Measurements from ENCODE around the gene KREMEN1.

KREMEN1 gene

DNA sequence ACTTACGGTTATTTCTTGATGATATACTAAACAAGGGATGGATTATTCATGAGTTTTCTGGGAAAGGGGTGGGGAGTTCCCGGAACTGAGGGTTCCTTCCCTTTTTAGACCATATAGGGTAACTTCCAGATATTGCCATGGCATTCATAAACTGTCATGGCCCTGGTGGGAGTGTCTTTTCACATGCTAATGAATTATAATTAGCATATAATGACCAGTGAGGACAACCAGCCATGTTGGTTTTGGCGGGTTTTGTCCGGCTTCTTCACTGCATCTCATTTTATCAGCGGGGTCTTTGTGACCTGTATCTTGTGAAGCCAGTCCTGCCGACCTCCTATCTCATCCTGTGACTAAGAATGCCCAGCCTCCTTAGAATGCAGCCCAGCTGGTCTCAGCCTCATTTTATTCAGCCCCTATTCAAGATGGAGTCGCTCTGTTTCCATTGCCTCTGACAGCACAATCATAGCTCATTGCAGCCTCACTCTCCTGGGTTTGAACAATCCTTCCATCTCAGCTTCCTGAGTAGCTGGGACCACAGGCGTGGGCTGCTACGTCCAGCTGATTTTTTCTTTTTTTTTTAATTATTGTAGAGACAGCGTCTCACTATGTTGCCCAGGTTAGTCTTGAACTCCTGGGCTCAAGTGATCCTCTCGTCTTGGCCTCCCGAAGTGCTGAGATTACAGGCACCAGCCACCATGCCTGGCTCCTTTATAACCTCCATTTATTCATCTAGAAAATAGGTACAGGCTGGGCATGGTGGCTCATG is 80.3 kb downstream of the KREMEN1 start:
- no peak for DNase-seq

DNA sequence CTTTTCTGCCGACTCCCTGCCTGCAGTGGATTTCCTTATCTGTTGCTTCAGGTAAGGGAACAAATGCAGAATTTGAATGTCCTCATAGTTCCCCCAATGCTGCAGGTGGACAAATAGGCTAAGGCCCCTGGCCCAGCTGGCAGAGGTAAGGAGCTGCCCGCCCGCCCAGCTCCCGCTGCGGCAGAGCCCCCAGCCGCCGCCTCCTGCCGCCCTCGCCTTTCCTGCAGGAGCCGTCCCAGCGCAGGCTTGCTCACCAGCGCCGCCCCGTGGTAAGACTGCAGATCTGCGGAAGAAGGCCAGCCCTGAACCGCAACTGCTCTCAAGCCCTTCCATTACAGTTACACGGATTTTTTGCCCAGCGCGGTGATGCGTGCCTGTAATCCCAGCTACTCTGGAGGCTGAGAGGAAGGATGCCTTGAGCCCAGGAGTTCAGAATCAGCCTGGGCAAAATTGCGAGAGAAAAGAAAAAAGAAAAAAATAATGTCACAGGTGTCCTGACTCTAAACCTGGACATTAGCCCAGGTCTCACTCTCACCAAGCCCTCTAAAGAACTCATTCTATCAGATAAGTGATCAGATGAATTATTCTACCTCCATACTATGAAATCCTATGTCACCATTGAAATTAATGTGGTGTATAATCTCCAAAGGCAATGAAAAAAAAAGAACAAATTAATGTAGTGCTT is 81.7 kb downstream of the KREMEN1 start:
- peak; percentile 94 for DNase-seq

DNA sequence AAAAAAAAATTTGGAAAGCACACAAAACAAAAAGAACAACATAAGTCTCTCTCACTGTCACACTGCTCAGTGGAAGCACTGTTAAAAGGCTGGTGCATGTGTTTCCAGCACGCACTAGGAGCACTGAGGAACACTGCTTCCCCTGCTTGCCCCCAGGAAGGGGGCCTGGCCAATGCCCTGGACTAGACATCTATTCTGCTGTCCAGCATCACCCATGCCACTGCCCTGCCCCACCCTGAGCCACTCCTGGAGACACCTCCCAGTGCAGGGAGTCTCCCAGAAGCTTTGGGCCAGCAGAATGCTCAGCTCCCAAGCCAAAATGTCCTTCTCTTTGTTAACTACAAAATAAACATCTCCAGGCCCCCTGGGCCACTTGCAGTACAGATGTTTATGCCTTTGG is 83.1 kb downstream of the KREMEN1 start:
- DNase-seq = peak; percentile 42

DNA sequence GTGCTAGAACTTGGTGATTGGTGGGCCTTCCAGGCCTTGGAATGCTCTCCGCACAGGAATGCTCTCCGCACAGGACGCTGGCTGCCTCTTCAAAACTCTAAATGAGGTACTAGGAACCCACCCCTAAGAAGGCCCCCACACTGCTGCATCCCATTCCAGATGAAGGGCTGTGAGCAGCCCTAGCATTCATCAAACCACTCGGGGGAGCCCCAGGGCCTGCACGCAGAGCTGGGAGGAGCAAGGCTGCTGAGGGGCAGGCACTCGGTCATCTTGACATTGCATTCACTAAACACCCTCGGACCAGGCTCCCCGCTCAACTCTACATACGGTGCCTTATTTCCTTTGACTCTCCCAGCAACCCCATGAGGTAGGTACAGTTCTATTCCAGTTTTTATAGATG is 83.7 kb downstream of the KREMEN1 start:
- DNase-seq = no peak

DNA sequence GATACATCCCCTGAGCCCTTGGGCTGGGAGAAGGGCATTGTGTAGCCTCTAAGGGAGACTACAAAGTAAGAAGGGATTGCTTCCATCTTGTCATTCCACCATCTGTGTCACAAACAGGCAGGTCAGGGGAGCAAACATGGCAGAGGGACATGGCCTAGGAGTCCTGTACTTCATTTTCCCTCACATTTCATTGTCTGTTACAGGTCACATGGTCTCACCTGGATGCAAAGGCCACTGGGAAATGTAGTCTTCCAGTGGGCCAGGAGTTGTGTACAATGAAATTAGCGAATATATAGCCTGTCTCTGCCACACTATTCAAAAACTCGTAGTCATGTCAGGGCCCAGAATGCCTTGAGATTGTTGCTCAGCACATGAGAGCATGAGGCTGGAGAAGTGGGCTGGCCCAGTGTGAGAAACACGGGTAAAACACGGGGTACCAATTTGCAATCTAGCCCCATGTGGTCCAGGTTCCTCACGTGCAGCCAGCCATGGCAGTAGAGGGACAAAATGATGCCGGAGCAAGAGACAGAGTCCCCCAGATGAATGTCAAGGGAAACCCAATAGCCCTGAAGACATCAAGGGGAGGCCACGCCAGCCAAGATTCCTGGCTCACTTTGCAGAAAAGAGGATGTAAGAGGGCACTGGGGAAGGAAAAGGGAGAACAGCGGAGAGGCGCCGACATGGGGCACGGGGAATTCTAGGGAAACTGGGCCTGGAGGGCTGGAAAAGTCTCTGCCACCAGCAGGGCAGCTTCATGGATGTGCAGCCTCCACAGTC is 85.1 kb downstream of the KREMEN1 start:
- DNase-seq = no peak

DNA sequence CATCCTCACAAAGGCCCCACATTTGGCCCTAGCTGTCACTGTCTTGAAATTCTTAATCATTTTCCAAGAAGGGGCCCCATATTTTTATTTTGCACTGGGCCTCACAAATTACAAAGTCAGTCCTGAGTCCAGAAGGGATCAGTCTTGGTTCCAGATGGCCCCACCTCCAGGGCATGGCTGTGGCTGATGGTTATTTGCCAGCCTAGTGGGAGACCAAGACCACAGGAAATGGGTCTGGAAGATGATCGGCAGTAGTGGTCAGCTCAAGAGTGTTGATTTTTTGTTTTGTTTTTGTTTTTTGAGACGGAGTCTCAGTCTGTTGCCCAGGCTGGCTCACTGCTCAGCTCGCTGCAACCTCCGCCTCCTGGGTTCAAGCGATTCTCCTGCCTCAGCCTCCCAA is 85.7 kb downstream of the KREMEN1 start:
- DNase-seq = no peak

DNA sequence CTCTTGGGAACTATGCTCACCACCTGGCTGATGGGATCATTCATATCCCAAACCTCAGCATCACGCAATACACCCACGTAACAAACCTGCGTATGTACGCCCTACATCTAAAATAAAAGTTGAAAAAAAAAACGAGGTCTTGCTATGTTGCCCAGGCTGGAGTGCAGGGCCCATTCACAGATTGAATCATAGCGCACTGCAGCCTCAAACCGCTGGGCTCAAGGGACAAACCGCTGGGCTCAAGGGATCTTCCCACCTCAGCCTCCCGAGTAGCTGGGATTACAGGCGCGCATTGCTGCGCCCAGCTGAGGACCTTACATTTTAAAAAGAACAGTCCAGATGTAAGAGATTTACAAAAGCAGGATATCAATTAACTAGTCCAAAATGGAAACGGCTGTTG is 91.0 kb downstream of the KREMEN1 start:
- DNase-seq = no peak

DNA sequence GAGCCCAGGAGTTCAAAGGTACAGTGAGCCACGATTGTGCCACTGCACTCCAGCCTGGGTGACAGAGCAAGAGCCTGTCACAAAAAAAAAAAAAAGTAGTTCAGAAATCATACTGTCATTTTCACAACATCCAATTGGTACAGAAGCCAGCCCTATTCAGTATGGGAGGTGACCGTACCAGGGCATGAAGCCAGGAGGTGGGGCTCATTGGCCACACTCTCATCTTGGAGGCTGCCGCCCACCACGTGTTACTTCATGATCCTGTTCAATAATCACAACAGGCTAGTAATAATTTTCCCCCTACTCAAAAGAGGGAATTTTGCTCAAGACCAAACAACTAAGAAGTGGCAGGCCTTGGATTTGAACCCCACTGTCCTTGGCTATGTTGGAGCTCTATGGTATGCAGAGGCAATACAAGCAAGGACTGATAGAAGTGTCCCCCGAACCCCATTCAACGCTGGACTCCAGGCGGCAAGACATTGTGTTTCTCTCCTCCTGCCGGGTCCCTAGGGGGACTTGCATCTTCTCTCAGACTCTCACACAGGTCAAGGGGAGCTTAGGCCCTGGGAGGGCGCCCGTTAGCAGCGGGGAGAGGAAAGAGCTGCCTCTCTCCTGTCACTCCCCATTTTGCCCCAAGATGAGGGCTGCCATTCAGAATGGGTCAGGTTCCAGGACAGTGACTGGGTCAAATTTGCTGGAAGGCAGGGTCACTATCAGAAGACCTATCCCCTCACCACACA is 92.7 kb downstream of the KREMEN1 start:
- no peak for DNase-seq

DNA sequence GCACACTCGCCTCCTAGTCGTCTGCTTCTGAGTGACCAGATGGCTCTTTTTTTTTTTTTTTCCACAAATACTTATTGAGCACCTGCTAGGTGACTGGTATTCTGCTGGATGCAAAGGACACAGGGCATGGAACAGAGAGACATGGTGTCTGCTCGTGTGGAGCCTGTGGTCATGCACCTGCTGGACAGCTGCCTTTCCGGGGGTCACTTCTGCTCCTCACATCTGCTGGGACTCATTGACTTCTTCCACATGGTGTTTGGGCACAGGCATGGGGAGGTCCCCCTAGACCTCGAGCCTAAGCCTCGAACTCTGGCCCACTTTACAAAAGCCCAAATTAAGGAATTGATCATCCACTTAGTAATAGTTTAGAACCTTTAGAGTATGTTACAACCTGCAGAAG is 93.3 kb downstream of the KREMEN1 start:
- DNase-seq = no peak

DNA sequence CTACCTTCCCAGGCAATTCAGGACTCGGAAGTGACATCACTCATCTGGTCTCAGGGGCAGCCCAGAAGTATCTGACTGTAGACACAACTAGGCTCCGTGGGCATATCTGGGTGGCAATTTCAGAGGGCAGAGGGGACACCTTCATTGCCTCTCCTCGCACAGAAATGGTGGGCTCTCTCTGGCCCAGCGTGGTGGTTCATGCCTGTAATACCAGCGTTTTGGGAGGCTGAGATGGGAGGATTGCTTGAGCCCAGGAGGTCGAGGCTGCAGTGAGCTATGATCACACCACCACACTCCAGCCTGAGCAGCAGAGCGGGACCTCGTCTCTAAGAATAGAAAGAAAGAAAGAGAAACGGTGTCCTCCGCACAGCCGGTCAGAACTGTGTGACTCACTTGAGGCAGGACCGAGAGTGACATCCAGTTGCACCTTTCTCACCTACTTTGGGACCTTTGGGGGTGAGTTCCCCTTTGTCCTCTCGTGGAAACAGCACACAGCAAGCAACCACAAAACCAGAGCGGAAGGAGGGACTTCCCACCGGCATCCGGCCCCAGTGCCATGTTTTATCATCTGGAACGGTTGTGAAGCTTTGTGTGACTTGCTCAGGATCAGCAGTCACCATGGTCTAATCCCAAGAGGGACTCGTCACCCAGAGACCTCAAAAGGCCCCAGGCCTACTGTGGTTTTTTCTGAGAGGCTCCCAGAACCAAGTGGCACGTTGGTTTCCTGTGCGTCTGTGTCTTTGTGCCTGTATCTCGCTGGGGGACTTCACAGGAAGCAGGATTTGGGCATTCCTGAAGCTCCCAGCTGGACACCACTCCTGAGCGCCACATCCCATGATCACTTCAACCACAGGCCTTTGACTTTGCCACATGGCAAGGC is 94.4 kb downstream of the KREMEN1 start:
- DNase-seq = peak; percentile 76

DNA sequence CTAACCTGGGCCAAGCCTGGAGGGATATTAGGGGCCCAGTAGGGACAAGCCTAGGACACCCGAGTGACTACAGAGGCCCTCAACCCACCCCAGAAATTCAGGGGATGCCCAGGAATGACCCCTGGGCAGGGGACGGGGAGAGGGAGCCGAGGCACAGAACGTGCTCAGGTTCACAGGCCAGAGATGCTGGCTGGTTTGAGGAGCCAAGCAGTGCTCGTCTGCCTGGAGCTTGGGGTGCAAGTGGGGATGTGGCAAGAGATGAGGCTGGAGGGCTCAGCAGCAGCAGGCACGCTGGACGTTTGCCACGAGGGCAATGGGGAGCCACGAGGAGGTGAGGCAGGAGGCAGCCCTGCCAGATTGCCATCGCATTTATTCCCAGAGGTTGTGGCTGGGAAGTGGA is 98.9 kb downstream of the KREMEN1 start:
- no peak for DNase-seq

DNA sequence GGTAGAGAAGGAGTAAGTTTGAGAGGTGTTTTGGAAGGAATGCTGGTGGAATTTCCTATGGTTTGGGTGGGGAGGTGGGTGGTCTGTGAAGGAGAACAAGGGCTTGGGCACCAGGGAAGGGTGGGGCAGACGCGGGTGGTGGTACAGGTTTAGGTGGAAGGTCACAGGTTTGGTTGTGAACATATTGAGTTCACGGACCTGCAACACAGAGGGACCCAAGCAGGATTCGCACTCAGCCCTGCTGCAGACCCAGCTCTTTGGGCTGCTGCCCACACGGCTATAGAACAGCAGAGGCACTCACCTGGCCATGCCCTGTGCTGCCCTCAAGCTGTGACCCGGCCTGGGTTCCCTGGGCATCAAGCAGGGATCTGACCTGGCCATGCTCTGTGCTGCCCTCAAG is 99.4 kb downstream of the KREMEN1 start:
- DNase-seq = no peak

DNA sequence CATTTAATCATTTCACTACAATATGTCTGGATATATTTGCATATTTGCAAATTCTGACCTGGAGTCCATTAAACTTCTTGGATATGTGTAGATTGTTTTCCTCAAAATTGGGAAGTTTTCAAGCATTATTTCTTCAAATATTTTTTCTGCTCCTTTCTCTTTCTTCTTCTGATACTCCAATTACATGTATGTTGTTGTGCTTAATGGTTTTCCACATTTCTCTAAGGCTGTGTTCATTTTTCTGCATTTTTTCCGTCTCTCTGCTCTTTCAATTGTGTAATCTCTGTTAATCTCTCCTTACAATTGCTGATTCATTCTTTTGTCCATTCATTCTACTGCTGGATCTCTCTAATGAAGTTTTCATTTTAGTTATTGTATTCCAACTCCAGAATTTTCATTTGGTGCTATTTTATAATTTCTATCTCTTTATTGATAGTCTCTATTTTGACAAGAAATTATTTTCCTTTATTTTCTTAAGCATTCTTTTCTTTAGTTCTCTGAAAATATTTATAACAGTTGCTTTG is 102.5 kb downstream of the KREMEN1 start:
- DNase-seq = no peak

DNA sequence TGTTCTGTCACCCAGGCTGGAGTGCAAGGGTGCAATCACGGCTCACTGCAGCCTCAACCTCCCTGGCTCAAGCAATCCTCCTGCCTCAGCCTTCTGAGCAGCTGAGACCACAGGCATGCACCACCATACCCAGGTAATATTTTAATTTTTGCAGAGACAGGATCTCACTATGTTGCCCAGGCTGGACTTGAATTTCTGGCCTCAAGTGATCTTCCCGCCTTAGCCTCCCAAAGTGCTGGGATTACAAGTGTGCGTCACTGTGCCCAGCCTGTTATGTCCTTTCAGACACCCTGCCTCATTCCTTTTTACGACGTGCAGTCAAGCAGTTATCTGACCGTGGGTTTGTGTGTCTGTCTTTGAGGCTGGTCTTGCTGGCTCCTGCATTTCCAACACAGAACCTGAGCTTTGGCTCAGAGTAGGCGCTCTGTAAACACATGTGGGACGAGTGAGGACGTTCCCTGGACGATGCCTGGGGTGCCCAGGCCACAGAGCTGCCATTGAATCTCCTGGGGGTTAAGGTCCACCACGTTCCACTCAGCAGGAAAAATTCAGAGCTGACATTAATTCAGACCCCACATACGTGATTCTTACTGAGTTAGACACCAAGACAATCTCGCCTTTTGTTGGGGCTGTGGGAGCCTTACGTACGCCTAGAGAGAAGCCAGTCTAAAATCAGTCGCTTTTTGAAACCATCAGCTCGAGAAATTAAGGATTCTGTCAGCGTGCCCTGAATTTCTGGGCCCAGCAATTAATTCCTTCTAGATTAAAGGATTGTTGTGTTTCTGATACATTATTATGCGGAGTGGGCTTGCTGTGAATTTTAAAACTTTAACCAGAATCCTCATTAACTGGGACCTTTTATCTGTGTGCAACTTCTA is 111.4 kb downstream of the KREMEN1 start:
- DNase-seq = peak; percentile 20

DNA sequence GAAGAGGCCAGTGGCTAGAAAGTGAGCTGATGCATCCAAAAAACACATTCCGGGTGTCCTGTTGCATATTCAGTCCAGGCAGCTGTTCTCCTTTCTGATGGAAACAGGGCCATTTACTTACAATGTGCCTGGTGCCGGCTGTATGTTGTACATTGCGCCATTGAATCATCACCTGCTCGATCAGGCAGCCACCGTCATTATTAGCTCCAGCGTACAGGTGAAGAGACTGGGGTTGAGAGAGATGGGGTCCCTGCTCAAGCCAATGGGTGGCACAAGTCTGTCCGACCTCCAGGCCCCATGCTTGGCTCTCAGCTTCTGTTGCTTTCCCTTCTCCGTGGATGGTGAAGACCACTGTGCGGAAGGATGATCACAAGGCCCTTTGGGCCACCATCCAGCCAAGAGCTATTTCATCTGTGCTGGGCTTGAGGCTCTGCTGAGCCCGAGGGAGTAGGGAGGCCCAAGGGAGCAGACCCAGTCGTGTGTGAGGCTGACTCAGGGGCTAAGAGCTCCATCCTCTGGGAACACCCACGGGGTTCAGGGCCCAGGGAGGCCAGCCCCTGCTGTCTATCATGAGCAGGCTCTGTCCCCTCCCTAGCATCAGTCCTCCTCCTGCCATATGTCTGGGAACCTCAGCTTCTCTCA is 112.1 kb downstream of the KREMEN1 start:
- peak; percentile 4 for DNase-seq

DNA sequence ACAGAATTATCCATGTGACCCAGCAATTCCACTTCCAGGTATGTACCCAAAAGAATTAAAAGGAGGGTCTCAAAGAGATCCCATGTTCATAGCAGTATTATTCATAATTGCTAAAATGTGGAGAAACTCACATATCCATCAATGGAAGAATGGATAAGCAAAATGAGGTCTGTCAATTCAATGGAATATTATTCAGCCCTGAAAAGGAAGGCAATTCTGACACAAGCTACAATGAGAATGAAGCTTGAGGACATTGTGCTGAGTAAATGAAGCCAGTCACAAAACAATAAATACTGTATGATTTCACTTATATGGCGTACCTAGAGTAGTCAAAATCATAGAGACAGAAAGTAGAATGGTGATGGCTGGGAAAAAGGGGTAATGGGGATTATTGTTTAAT is 113.5 kb downstream of the KREMEN1 start:
- no peak for DNase-seq

DNA sequence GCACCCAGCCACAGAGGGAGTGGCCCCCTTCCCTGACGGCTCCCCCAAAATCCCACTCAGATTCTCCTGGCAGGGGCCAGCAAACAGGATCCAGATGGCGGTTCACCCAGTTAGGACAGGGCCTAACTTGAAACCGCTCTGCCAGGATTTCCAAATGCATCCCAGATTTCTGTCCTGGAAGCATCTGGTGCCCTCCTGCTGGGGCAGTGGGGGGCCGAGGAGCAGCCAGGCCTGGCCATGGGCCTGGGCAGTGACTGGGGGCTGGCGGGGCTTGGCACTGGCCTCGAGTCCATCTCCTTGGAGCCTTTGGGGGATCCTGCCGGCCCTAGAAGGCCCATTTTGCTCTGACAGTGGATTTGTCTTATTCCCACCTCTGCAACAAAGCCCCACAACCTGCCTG is 115.0 kb downstream of the KREMEN1 start:
- DNase-seq = no peak

DNA sequence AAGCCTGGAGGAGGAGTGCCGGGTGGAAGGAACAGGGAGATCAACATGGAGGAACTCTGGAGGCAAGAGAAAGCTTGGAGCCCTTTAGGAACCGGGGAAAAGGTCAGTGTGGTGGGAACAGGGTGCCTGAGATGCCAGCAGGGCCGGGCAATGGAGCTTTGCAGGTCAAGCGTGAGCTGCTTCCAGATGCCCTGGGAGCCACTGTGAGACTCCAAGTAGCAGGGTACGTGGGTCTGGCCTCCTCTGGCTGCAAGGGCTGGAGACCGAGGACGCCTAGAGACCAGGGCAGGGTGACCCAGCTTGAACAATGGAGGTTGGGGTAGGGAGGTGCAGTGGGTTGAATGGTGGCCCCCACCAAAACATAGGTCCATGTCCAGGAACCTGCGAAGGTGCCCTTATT is 117.2 kb downstream of the KREMEN1 start:
- DNase-seq = no peak

DNA sequence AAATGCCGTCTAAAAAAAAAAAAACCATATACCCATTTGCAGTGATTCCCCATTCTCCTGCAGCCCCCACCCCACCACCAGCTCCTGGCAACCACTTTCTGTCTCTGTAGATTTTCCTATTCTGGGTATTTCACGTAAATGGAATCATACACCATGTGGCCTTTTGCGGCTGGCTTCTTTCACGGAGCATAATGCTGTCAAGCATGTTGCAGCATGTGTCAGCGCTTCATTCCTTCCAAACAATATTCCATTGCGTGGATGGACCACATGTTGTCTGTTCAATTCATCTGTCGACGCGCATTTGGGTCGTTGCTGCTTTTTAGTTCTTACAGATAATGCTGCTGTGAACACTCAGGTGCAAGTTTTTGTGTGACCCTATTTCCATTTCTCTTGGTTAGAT is 118.1 kb downstream of the KREMEN1 start:
- DNase-seq = no peak

DNA sequence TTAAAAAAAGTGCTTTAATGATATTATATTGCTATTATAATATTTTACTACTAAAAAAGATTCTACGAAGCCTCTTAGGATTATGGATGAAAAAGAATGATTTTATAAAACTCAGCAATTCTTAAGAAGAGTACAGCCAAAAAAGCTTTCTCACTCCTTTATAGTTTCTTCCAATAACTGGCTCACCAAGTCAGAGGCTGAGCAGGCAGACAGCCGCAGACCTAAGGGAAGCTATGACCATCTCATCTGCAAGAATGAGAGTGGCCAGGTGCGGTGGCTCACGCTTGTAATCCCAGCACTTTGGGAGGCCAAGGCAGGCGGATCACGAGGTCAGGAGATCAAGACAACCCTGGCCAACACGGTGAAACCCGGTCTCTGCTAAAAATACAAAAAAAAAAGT is 120.2 kb downstream of the KREMEN1 start:
- DNase-seq = no peak
